HG03280 (cell line): Measurements from ENCODE around the gene TOMM6.

Experiments used
- ATAC-seq: cut with Tn5 transposase; IDR thresholded peaks from one replicate; pipeline ENCODE4 v1.9.1; 2021; ENCODE audit warnings: mild to moderate bottlenecking, moderate library complexity; ENCODE audit not compliant: unreplicated experiment

Gene TOMM6

GRCh38 chr6:41787219-41787917 is at the start of gene TOMM6:
TSS of gene TOMM6 (plus strand) at chr6:41787694. CDS start at chr6:41787698, 4 bp downstream.
- peak; percentile 84 for ATAC-seq

GRCh38 chr6:41739041-41739440 is 48.5 kb upstream of the TOMM6 start:
- no peak for ATAC-seq

DNA sequence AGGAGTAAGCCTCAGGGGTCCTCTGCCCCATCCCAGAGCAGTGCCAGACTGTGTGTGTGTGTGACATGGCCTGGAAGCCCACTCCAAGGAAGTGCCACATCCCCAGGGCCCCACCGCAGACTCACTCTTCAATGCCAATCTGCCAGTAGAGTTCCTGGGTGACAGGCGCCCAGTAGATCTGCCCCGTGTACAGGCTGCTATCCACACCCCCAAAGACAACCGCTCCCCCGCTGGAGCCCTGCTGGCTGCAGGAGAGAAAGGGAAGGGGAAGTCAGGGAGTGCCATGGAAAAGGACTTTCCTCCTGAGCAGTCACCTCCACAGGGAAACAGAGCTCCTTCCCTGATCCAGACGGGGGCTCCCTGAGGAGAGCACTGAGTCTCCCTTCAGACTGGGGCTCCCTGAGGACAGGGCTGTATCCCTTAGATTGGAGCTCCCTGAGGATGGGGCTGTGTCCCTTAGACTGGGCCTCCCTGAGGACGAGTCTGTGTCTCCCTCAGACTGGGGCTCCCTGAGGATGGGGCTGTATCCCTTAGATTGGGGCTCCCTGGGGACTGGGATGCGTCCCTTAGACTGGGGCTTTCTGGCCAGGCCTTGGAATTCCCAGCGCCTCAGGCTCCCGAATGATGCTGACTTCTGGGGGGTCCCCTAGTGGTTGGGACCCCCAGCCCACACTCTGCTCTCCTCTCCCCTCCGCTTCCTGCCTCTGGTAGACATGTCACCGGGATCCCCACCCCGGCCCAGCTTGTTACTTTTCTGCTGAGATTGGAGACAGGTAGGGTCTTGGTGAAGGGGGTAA is 46.9 kb upstream of the TOMM6 start:
- no peak for ATAC-seq

DNA sequence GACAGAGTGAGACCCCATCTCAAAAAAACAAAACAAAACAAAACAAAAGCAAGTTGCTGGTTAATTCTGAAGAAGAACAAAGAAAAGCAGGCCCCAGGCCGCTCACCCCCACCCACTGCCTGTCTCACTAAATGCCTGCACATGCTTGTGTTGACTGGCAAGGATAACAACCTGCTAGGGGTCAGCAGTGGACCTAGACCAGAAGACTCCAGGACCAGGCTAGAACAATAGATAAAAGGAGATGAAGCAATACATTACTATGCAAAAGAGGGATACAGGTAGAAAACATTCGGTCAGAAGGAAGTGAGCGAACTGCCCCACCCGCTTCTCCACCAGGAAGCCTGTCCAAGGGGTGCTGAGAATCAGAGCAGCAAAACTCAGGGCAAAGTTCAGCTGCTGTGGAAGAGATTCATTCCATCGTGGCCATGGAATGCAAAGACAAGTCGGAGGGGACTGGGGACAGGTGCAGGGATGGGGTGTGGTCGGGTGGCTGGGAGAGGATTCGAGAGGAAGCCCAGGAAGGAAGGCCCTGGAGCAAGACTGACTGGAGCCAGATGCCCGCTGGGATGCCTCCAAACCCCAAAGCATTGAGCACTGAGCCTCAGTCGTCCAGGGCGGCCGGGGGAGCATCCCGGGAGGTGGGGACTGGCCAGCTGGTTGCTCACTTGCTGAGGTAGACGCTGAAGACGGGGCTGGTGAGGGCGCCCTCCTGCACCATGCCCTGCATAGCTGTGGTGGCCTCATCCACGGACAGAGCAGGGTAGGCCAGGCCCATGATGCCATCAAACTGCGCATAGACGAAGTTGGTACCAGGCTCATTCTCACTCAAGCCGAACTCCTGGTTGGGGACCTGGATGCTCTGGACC is 45.6 kb upstream of the TOMM6 start:
- ATAC-seq: no peak

GRCh38 chr6:41743406-41744235 is 43.9 kb upstream of the TOMM6 start:
- ATAC-seq: no peak

DNA sequence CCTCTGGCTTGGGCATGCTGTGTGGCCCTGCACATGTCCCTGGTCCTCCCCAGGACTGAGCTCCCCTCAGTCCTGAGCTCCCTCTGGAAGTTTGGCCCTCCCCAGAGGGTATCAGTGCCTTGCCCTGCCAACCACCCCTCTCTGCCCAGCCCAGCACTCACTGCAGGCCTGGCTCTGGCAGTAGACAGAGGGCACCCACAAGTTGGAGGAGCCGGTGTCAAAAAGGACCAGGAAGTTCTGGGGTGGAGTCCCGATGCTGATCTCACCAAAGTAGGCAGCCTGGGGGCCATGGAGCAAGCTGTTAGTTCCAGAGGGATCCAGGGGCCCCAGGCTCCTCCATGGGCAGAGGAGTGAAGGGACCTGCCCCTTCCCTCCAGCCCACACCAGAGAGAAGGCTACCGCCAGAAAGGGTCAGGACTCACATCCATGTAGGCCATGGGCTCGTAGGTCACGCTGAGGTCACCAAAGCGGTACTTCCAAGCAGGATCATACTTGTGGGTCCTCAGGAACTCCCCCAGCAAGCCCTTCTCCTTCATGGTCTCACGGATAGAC is 43.2 kb upstream of the TOMM6 start:
- ATAC-seq: no peak

- ATAC-seq: no peak
Measured at GRCh38 chr6:41746107-41746506, 41.4 kb upstream of the TOMM6 start.

- ATAC-seq: no peak
Measured at GRCh38 chr6:41747256-41748101, 40.0 kb upstream of the TOMM6 start, which contains the start of gene PGC. TSS of gene PGC (minus strand) at chr6:41747397. CDS start at chr6:41747334, 63 bp downstream.

GRCh38 chr6:41748102-41748477 is 39.4 kb upstream of the TOMM6 start:
- ATAC-seq: no peak

GRCh38 chr6:41748542-41748941 is 39.0 kb upstream of the TOMM6 start:
- ATAC-seq: no peak

GRCh38 chr6:41750374-41750773 is 37.1 kb upstream of the TOMM6 start:
- ATAC-seq: no peak

GRCh38 chr6:41755895-41756294 is 31.6 kb upstream of the TOMM6 start:
- no peak for ATAC-seq

DNA sequence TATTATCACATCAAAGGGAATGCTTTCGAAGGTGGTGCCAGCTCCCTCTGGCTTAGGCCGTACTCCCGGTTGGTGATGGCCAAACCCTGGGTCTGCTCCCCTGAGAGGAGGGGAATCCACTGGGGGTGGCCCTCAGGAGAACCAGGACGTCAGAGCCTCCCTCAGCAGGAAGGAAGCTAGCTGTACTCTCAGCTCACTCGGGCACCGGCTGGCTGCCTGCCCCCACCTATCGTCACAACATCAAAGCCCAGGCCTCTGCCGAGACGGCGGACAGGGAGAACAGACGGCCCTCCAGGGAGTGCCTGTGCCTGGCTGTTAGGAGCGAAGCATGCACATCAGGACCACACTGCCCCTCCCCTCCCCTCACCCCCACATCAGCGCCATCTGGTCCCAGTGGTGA is 31.1 kb upstream of the TOMM6 start:
- ATAC-seq: no peak

- no peak for ATAC-seq
Measured at GRCh38 chr6:41757271-41757670, 30.2 kb upstream of the TOMM6 start.

- no peak for ATAC-seq
Measured at GRCh38 chr6:41757931-41758640, 29.4 kb upstream of the TOMM6 start.

DNA sequence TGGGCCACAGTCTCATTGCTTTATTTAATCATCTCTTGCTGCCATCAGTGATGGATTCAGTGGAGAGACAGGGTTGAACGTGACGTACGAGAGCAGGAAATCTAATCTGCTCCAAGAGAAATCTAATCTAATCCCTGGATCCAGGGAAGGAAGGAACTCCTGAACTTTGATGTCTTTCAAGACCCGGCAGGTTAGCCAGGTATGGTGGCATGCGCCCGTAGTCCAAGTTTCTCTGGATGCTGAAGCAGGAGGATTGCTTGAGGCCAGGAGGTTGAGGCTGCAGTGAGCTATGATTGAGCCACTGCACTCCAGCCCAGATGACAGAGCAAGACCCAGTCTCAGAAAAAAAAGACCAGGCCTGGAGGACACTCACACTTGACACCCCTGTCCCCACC is 28.9 kb upstream of the TOMM6 start:
- ATAC-seq: no peak

GRCh38 chr6:41759106-41759904 is 28.2 kb upstream of the TOMM6 start:
- ATAC-seq: no peak
